ENCODE measurements around the gene EXOC2. TPM values are rescaled to one million over a fixed set of nuclear protein-coding genes. Genes with fewer than 3 reads are reported as not detected.
A peak's percentile ranks its signal among the peaks of the same experiment; 100 is the strongest.

Gene EXOC2
- total RNA-seq, 5 donors from 2014 or later (not counting 1 experiment from before 2014, with no cell fraction given): 30.7 to 40.6 (median 39.3) TPM

GRCh38 chr6:599576-600448, 93.1 kb downstream of the EXOC2 start:
- no peak overlapping the region for H3K4me3 Mint-ChIP-seq
- H3K9me3 Mint-ChIP-seq: no peaks in the 10 kb centered on the region
- H3K27me3 Mint-ChIP-seq: no peaks in the 10 kb centered on the region
- no peaks in the 10 kb centered on the region for H3K27me3 ChIP-seq (replicated peaks in 1 of 2; ENCODE audit: control insufficient read depth in 2 of 2, extremely low read depth in 1 of 2, insufficient read depth in 2 of 2, low read length in 1 of 2)
- CTCF ChIA-PET: interaction anchor here in 1 of 2 donors (0.6 kb wide), 1 partner anchor 374 kb away, joined by 3 read pairs; no protein-coding TSS in a partner anchor
- peaks cover 0 to 7% (median 0%) of the 10 kb centered on the region in 3 donors for H3K4me1 Mint-ChIP-seq
- DNase-seq (no peak), ATAC-seq (replicated peaks in 1 of 4) (no peak)
- no peak overlapping the region for H3K27ac ChIP-seq (ENCODE audit: low read length)
- no peak overlapping the region for H3K4me3 ChIP-seq (ENCODE audit: control insufficient read depth in 1 of 2, extremely low read depth in 1 of 2, low read length in 1 of 2)
- 100% methylated on average over 1 of the region's 7 CpGs for WGBS (ENCODE audit: insufficient coverage)
- H3K36me3 ChIP-seq (ENCODE audit: control insufficient read depth in 2 of 2, extremely low read depth in 1 of 2, insufficient read depth in 1 of 2, low read length in 1 of 2): peaks cover 0 to 35% of the 10 kb centered on the region in 2 donors
- no peak overlapping the region for H3K27ac Mint-ChIP-seq
- POLR2A ChIA-PET: interaction anchor here in 1 of 2 donors (0.6 kb wide), 1 partner anchor 150 kb away, joined by 5 read pairs; no protein-coding TSS in a partner anchor
- peaks cover 32% of the 10 kb centered on the region for H3K36me3 Mint-ChIP-seq
- H3K4me1 ChIP-seq (ENCODE audit: control insufficient read depth in 1 of 2, extremely low read depth in 1 of 2, insufficient read depth in 2 of 2, low read length in 2 of 2): no peaks in the 10 kb centered on the region
- H3K9me3 ChIP-seq: no peaks in the 10 kb centered on the region

- DNase-seq (no peak), ATAC-seq (replicated peaks in 1 of 4) (no peak)
- H3K27me3 ChIP-seq (replicated peaks in 1 of 2; ENCODE audit: control insufficient read depth in 2 of 2, extremely low read depth in 1 of 2, insufficient read depth in 2 of 2, low read length in 1 of 2): no peaks in the 10 kb centered on the region
- Mint-ChIP-seq H3K4me3 (no peak overlapping the region), H3K4me1 (peaks cover 0 to 2% (median 0%) of the 10 kb centered on the region in 3 donors), H3K27ac (no peak overlapping the region), H3K36me3 (peaks cover 44% of the 10 kb centered on the region), H3K9me3 (no peaks in the 10 kb centered on the region), H3K27me3 (no peaks in the 10 kb centered on the region)
- POLR2A ChIA-PET: no interaction called here
- H3K4me1 ChIP-seq (ENCODE audit: control insufficient read depth in 1 of 2, extremely low read depth in 1 of 2, insufficient read depth in 2 of 2, low read length in 2 of 2): no peaks in the 10 kb centered on the region
- WGBS (ENCODE audit: insufficient coverage): no CpG with 5 or more reads among the region's 2 CpGs
- H3K9me3 ChIP-seq: no peaks in the 10 kb centered on the region
- H3K27ac ChIP-seq (ENCODE audit: low read length): no peak overlapping the region
- no peak overlapping the region for H3K4me3 ChIP-seq (ENCODE audit: control insufficient read depth in 1 of 2, extremely low read depth in 1 of 2, low read length in 1 of 2)
- H3K36me3 ChIP-seq (ENCODE audit: control insufficient read depth in 2 of 2, extremely low read depth in 1 of 2, insufficient read depth in 1 of 2, low read length in 1 of 2): peaks cover 0 to 54% of the 10 kb centered on the region in 2 donors
- CTCF ChIA-PET: interaction anchor here (0.6 to 1.6 kb wide), 6 partner anchors 10 to 805 kb away, joined by 3 to 10 read pairs (median 4); no protein-coding TSS in a partner anchor
Observed at GRCh38 chr6:593907-594212, 99.1 kb downstream of the EXOC2 start.

- no peaks in the 10 kb centered on the region for H3K9me3 Mint-ChIP-seq
- H3K4me1 Mint-ChIP-seq: peaks cover 0 to 2% (median 0%) of the 10 kb centered on the region in 3 donors
- POLR2A ChIA-PET: no interaction called here
Observed at GRCh38 chr6:593139-593906, 99.6 kb downstream of the EXOC2 start.

GRCh38 chr6:589090-589489, 103.8 kb downstream of the EXOC2 start:
- H3K27ac ChIP-seq (ENCODE audit: low read length): no peak overlapping the region
- H3K4me3 ChIP-seq (ENCODE audit: control insufficient read depth in 1 of 2, extremely low read depth in 1 of 2, low read length in 1 of 2): no peak overlapping the region
- no peak for DNase-seq
- Mint-ChIP-seq H3K36me3 (peaks cover 40% of the 10 kb centered on the region), H3K9me3 (no peaks in the 10 kb centered on the region), H3K4me3 (no peak overlapping the region), H3K4me1 (peaks cover 0 to 2% (median 2%) of the 10 kb centered on the region in 3 donors), H3K27ac (no peak overlapping the region), H3K27me3 (no peaks in the 10 kb centered on the region)
- no peaks in the 10 kb centered on the region for H3K4me1 ChIP-seq (ENCODE audit: control insufficient read depth in 1 of 2, extremely low read depth in 1 of 2, insufficient read depth in 2 of 2, low read length in 2 of 2)
- 95% methylated on average over 22 of the region's 22 CpGs for WGBS (ENCODE audit: insufficient coverage)
- no peaks in the 10 kb centered on the region for H3K27me3 ChIP-seq (replicated peaks in 1 of 2; ENCODE audit: control insufficient read depth in 2 of 2, extremely low read depth in 1 of 2, insufficient read depth in 2 of 2, low read length in 1 of 2)
- no peaks in the 10 kb centered on the region for H3K9me3 ChIP-seq
- CTCF ChIA-PET: no interaction called here
- POLR2A ChIA-PET: no interaction called here
- H3K36me3 ChIP-seq (ENCODE audit: control insufficient read depth in 2 of 2, extremely low read depth in 1 of 2, insufficient read depth in 1 of 2, low read length in 1 of 2): peaks cover 0 to 42% of the 10 kb centered on the region in 2 donors
- no peak for ATAC-seq (replicated peaks in 1 of 4)

More at GRCh38 chr6:593139-593906, 99.6 kb downstream of the EXOC2 start:
- Mint-ChIP-seq H3K27ac (peak overlapping the region in 1 of 2 donors; percentile 46), H3K36me3 (peaks cover 43% of the 10 kb centered on the region), H3K27me3 (no peaks in the 10 kb centered on the region), H3K4me3 (no peak overlapping the region)
- CTCF ChIA-PET: interaction anchor here (0.6 to 1.6 kb wide), 14 partner anchors 9 to 806 kb away, joined by 3 to 25 read pairs (median 4); no protein-coding TSS in a partner anchor
- Histone ChIP-seq H3K9me3 (no peaks in the 10 kb centered on the region), H3K27me3 (replicated peaks in 1 of 2; ENCODE audit: control insufficient read depth in 2 of 2, extremely low read depth in 1 of 2, insufficient read depth in 2 of 2, low read length in 1 of 2) (no peaks in the 10 kb centered on the region), H3K4me3 (ENCODE audit: control insufficient read depth in 1 of 2, extremely low read depth in 1 of 2, low read length in 1 of 2) (no peak overlapping the region), H3K4me1 (ENCODE audit: control insufficient read depth in 1 of 2, extremely low read depth in 1 of 2, insufficient read depth in 2 of 2, low read length in 2 of 2) (no peaks in the 10 kb centered on the region), H3K27ac (ENCODE audit: low read length) (no peak overlapping the region), H3K36me3 (ENCODE audit: control insufficient read depth in 2 of 2, extremely low read depth in 1 of 2, insufficient read depth in 1 of 2, low read length in 1 of 2) (peaks cover 0 to 56% of the 10 kb centered on the region in 2 donors)
- ATAC-seq (replicated peaks in 1 of 4) (peak; percentile 47 to 68 (median 61)), DNase-seq (peak; percentile 17 to 82 (median 52))
- no CpG with 5 or more reads among the region's 5 CpGs for WGBS (ENCODE audit: insufficient coverage)

- no peak overlapping the region for H3K4me3 Mint-ChIP-seq
- Histone ChIP-seq H3K36me3 (ENCODE audit: control insufficient read depth in 2 of 2, extremely low read depth in 1 of 2, insufficient read depth in 1 of 2, low read length in 1 of 2) (peaks cover 0 to 32% of the 10 kb centered on the region in 2 donors), H3K9me3 (no peaks in the 10 kb centered on the region), H3K4me3 (ENCODE audit: control insufficient read depth in 1 of 2, extremely low read depth in 1 of 2, low read length in 1 of 2) (no peak overlapping the region), H3K27ac (ENCODE audit: low read length) (no peak overlapping the region), H3K27me3 (replicated peaks in 1 of 2; ENCODE audit: control insufficient read depth in 2 of 2, extremely low read depth in 1 of 2, insufficient read depth in 2 of 2, low read length in 1 of 2) (no peaks in the 10 kb centered on the region), H3K4me1 (ENCODE audit: control insufficient read depth in 1 of 2, extremely low read depth in 1 of 2, insufficient read depth in 2 of 2, low read length in 2 of 2) (peaks cover 0 to 3% of the 10 kb centered on the region in 2 experiments)
- H3K36me3 Mint-ChIP-seq: peaks cover 35% of the 10 kb centered on the region
- DNase-seq: no peak
- H3K27me3 Mint-ChIP-seq: no peaks in the 10 kb centered on the region
- POLR2A ChIA-PET: no interaction called here
- CTCF ChIA-PET: no interaction called here
- WGBS (ENCODE audit: insufficient coverage): no CpG with 5 or more reads among the region's 7 CpGs
- no peak for ATAC-seq (replicated peaks in 1 of 4)
- peaks cover 12 to 18% (median 17%) of the 10 kb centered on the region in 3 donors for H3K4me1 Mint-ChIP-seq
- no peak overlapping the region for H3K27ac Mint-ChIP-seq
- no peaks in the 10 kb centered on the region for H3K9me3 Mint-ChIP-seq
Observed at GRCh38 chr6:586553-586952, 106.4 kb downstream of the EXOC2 start.

GRCh38 chr6:583635-584034, 109.3 kb downstream of the EXOC2 start:
- Mint-ChIP-seq H3K4me3 (no peak overlapping the region), H3K4me1 (peaks cover 12 to 18% (median 17%) of the 10 kb centered on the region in 3 donors), H3K27me3 (no peaks in the 10 kb centered on the region), H3K9me3 (no peaks in the 10 kb centered on the region), H3K36me3 (peaks cover 14% of the 10 kb centered on the region), H3K27ac (no peak overlapping the region)
- ChIA-PET POLR2A (no interaction called here), CTCF (interaction anchor here in 1 of 2 donors (0.5 to 1.1 kb wide), 2 partner anchors 9 to 115 kb away, joined by 3 to 5 read pairs; no protein-coding TSS in a partner anchor)
- no peak overlapping the region for H3K27ac ChIP-seq (ENCODE audit: low read length)
- H3K4me3 ChIP-seq (ENCODE audit: control insufficient read depth in 1 of 2, extremely low read depth in 1 of 2, low read length in 1 of 2): no peak overlapping the region
- peaks cover 0 to 3% of the 10 kb centered on the region in 2 experiments for H3K4me1 ChIP-seq (ENCODE audit: control insufficient read depth in 1 of 2, extremely low read depth in 1 of 2, insufficient read depth in 2 of 2, low read length in 2 of 2)
- no peaks in the 10 kb centered on the region for H3K27me3 ChIP-seq (replicated peaks in 1 of 2; ENCODE audit: control insufficient read depth in 2 of 2, extremely low read depth in 1 of 2, insufficient read depth in 2 of 2, low read length in 1 of 2)
- ATAC-seq (replicated peaks in 1 of 4) (no peak), DNase-seq (no peak)
- no peaks in the 10 kb centered on the region for H3K9me3 ChIP-seq
- peaks cover 0 to 9% of the 10 kb centered on the region in 2 donors for H3K36me3 ChIP-seq (ENCODE audit: control insufficient read depth in 2 of 2, extremely low read depth in 1 of 2, insufficient read depth in 1 of 2, low read length in 1 of 2)
- 93% methylated on average over 4 of the region's 6 CpGs for WGBS (ENCODE audit: insufficient coverage)

Data from T-cell (primary cell).